ENCODE measurements around the gene ZNF689. TPM values are rescaled to one million over a fixed set of nuclear protein-coding genes. Genes with fewer than 3 reads are reported as not detected.
A peak's percentile ranks its signal among the peaks of the same experiment; 100 is the strongest.

ZNF689 gene
- total and polyA plus RNA-seq, 2 of the 13 experiments (the other 11 are each of a cell fraction or from before 2014, with no cell fraction given) = 9.7 to 19.5 TPM

- Histone ChIP-seq H3K79me2 (ENCODE audit: insufficient read depth, low read length) (no peaks in the 10 kb centered on the region), H3K4me2 (ENCODE audit: low read depth, low read length) (peak overlapping the region; percentile 48), H3K27me3 (ENCODE audit: control insufficient read depth in 1 of 2, insufficient read depth in 2 of 2, low read length in 2 of 2) (peaks cover 0 to 12% of the 10 kb centered on the region in 2 experiments; a peak in 2 of 5 replicates), H3K9me3 (ENCODE audit: low read length) (no peaks in the 10 kb centered on the region), H3K4me3 (replicated peaks in 1 of 3; ENCODE audit: insufficient read depth in 1 of 3, low read depth in 2 of 3, low read length in 3 of 3) (no peak overlapping the region), H2AFZ (ENCODE audit: low read length) (no peak overlapping the region), H3K36me3 (replicated peaks in 1 of 2; ENCODE audit: control insufficient read depth in 1 of 2, insufficient read depth in 2 of 2, low read length in 2 of 2) (no peaks in the 10 kb centered on the region), H4K20me1 (ENCODE audit: insufficient read depth, low read length) (no peaks in the 10 kb centered on the region), H3K9ac (ENCODE audit: insufficient read depth, low read depth, low read length) (peak overlapping the region; percentile 3; the same call in 1 of the 2 replicates), H3K4me1 (ENCODE audit: insufficient read depth, low read length) (peaks cover 67% of the 10 kb centered on the region), H3K27ac (ENCODE audit: extremely low read length, insufficient read depth, low read length) (no peak overlapping the region)
- DNase-seq (ENCODE audit: low spot score) = no peak
- no TSS peak for BruUV-seq (replicated peaks)
- intact Hi-C loops (cut with micrococcal nuclease; ENCODE audit: unreplicated experiment) = no loop called here
- 44% methylated on average over 9 of the region's 9 CpGs for WGBS (ENCODE audit: low lambda C conversion rate)
- FAIRE-seq = no peak
- no peak for ATAC-seq
- CTCF ChIA-PET (ENCODE audit: low intra/inter-chr PET ratio, low total read pairs) = no interaction called here
- POLR2A ChIA-PET = interaction anchor here (1.3 kb wide), 1 partner anchor 16 kb away, joined by 5 read pairs; the partner anchor contains the start of gene ZNF689
- in situ Hi-C loops (cut with HindIII; ENCODE audit: extremely low pct_ligation_motif_present, low pct_unique_long_range_greater_than_20kb) = loop anchor here (25.0 kb wide), 1 partner anchor 539 kb away; the partner anchor contains the start of genes PPP4C, TBX6 and YPEL3
- TF ChIP-seq ZSCAN12 (CRISPR knock-in tag; IDR thresholded peaks at IDR 0.05) = no peak
- no peak for TF ChIP-seq GATAD2A (CRISPR knock-in tag; IDR thresholded peaks at IDR 0.05)
- peak; percentile 1 to 31; a peak in 1 of 4 replicates for TF ChIP-seq MAFK (conservative IDR thresholded peaks at IDR 0.05 in 1 of 2, IDR thresholded peaks at IDR 0.05 in 1 of 2; ENCODE audit: low read length in 2 of 2)
- no peak for TF ChIP-seq ZSCAN31 (CRISPR knock-in tag; IDR thresholded peaks at IDR 0.05; ENCODE audit: low read depth)
- TF ChIP-seq ZBTB40 (IDR thresholded peaks at IDR 0.05) = no peak
- no peak for TF ChIP-seq ZBTB40 (CRISPR knock-in tag; IDR thresholded peaks at IDR 0.05)
- no peak; the same call in 1 of the 2 replicates for TF ChIP-seq ZNF205 (CRISPR knock-in tag; IDR thresholded peaks at IDR 0.05)
- TF ChIP-seq SALL1 (CRISPR knock-in tag; IDR thresholded peaks at IDR 0.05) = no peak
- 0 out of 2 replicates have a peak, but pooled peaks have one; percentile 45 for TF ChIP-seq ZNF543 (CRISPR knock-in tag; IDR thresholded peaks at IDR 0.05)
- TF ChIP-seq PAXIP1 (CRISPR knock-in tag; conservative IDR thresholded peaks at IDR 0.05) = 0 out of 2 replicates have a peak, but pooled peaks have one; percentile 6
- no peak for TF ChIP-seq RCOR2 (CRISPR knock-in tag; IDR thresholded peaks at IDR 0.05)
- no peak for TF ChIP-seq ELK4 (CRISPR knock-in tag; IDR thresholded peaks at IDR 0.05; ENCODE audit: borderline replicate concordance)
Measured at GRCh38 chr16:30626236-30626635, 16.0 kb upstream of the ZNF689 start.

Measured in HepG2 (cell line).